AG08396 (cell line): ENCODE data around the gene SUCO.
"Not testable (repeated sequence)": the region's sequence is repeated elsewhere in the genome, so short reads cannot be mapped to it uniquely, and the experiment has no call there.

Source experiments
- DNase-seq: peaks from one replicate; pipeline ENCODE4 v3.0.0; 2012; ENCODE audit warnings: low spot score, mixed read lengths

SUCO gene

GRCh38 chr1:172532700-172533512 lies at the start of gene SUCO:
SUCO (plus strand) TSS chr1:172533150; CDS start chr1:172533436, 286 bp downstream.
- peak; percentile 99 for DNase-seq

GRCh38 chr1:172483448-172483847 lies 49.5 kb upstream of the SUCO start:
- no peak for DNase-seq

GRCh38 chr1:172484252-172484651 lies 48.7 kb upstream of the SUCO start:
- no peak for DNase-seq

GRCh38 chr1:172485626-172486025 lies 47.3 kb upstream of the SUCO start:
- DNase-seq = no peak

- no peak for DNase-seq
Measured at GRCh38 chr1:172486805-172487454, 46.0 kb upstream of the SUCO start.

GRCh38 chr1:172487550-172487949 lies 45.4 kb upstream of the SUCO start:
- DNase-seq = no peak

- DNase-seq = no peak
Measured at GRCh38 chr1:172488393-172488792, 44.6 kb upstream of the SUCO start.

GRCh38 chr1:172489847-172490246 lies 43.1 kb upstream of the SUCO start:
- DNase-seq = no peak

GRCh38 chr1:172492421-172492820 lies 40.5 kb upstream of the SUCO start:
- DNase-seq = no peak

GRCh38 chr1:172494166-172494565 lies 38.8 kb upstream of the SUCO start:
- DNase-seq = no peak

GRCh38 chr1:172496127-172496526 lies 36.8 kb upstream of the SUCO start:
- not testable (repeated sequence) for DNase-seq

- no peak for DNase-seq
Measured at GRCh38 chr1:172496678-172497077, 36.3 kb upstream of the SUCO start.

GRCh38 chr1:172497230-172497629 lies 35.7 kb upstream of the SUCO start:
- peak; percentile 16 for DNase-seq

- DNase-seq = no peak
Measured at GRCh38 chr1:172498857-172499256, 34.1 kb upstream of the SUCO start.

GRCh38 chr1:172499636-172500141 lies 33.3 kb upstream of the SUCO start:
- DNase-seq = no peak

- DNase-seq = no peak
Measured at GRCh38 chr1:172500207-172500606, 32.7 kb upstream of the SUCO start.

GRCh38 chr1:172507741-172508140 lies 25.2 kb upstream of the SUCO start:
- no peak for DNase-seq

- no peak for DNase-seq
Measured at GRCh38 chr1:172510479-172510878, 22.5 kb upstream of the SUCO start.

GRCh38 chr1:172512591-172512990 lies 20.4 kb upstream of the SUCO start:
- DNase-seq = no peak

GRCh38 chr1:172513479-172513878 lies 19.5 kb upstream of the SUCO start:
- DNase-seq = no peak

- no peak for DNase-seq
Measured at GRCh38 chr1:172514108-172514507, 18.8 kb upstream of the SUCO start.

- no peak for DNase-seq
Measured at GRCh38 chr1:172515436-172515835, 17.5 kb upstream of the SUCO start.

- no peak for DNase-seq
Measured at GRCh38 chr1:172515927-172516326, 17.0 kb upstream of the SUCO start.
